ENCODE data around the gene FAM222A. TPM values are rescaled to one million over a fixed set of nuclear protein-coding genes. Genes with fewer than 3 reads are reported as not detected.

Gene FAM222A
- total RNA-seq, 1 experiment from 2014 or later = 2.8 TPM

DNA sequence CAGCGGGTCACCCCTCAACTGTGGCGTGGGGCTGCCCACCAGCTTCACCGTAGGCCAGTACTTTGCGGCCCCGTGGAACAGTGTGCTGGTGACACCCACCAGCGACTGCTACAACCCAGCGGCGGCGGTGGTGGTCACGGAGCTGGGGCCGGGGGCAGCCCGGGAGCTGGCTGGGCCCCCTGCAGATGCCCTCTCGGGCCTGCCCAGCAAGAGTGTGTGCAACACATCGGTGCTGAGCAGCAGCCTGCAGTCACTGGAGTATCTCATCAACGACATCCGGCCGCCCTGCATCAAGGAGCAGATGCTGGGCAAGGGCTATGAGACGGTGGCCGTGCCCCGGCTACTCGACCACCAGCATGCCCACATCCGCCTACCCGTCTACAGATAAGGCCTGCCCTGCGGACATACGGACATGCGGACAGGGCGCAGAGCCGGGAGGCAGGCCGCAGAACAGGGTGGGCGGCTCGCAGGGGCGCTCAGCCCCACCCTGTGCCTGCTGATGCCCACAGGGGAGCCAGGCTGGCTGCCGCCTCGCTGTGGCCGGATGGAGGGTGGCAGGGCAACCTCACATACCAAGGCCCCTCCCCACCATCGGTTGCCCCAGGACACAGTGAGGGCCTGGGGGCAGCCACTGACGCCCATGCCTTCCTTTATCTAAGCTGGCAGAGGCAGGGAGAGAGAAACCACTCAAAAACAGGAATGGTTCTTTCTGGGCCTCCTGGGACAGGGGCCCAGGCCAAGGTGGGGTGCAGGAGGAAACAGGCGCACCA is 55.5 kb downstream of the FAM222A start:
- no peaks in the 10 kb centered on the region for H3K4me1 ChIP-seq (ENCODE audit: insufficient read depth, low read length)
- H3K9me3 Mint-ChIP-seq = no peaks in the 10 kb centered on the region
- H3K9me3 ChIP-seq (ENCODE audit: control insufficient read depth, low read depth, low read length) = no peaks in the 10 kb centered on the region
- no peak overlapping the region for H4K5ac ChIP-seq (ENCODE audit: insufficient read length, low read depth, low read length)
- no peaks in the 10 kb centered on the region for H3K79me1 ChIP-seq (ENCODE audit: insufficient read depth, low read depth, low read length, poor library complexity, severe bottlenecking)
- peaks cover 17 to 20% of the 10 kb centered on the region in 2 experiments for H3K4me1 Mint-ChIP-seq
- no peak overlapping the region for H2BK120ac ChIP-seq (ENCODE audit: low read depth, low read length, poor library complexity, severe bottlenecking)
- DNase-seq = no peak
- no peak overlapping the region for H3K14ac ChIP-seq (ENCODE audit: insufficient read depth, low read length)
- H3K27ac Mint-ChIP-seq = peak overlapping the region in 1 of 3 experiments; percentile 27; a peak in 1 of 7 replicates
- no CpG with 5 or more reads among the region's 38 CpGs for WGBS (ENCODE audit: extremely low coverage, insufficient read length, low lambda C conversion rate)
- H3K4me3 Mint-ChIP-seq = no peak overlapping the region
- no peak overlapping the region for H3K18ac ChIP-seq (ENCODE audit: insufficient read length, low read depth, low read length)
- no peaks in the 10 kb centered on the region for H3K23me2 ChIP-seq (ENCODE audit: insufficient read length, low read depth, low read length, poor library complexity, severe bottlenecking)
- no peaks in the 10 kb centered on the region for H3K27me3 ChIP-seq (ENCODE audit: insufficient read depth, low read length)
- no peaks in the 10 kb centered on the region for H3K27me3 Mint-ChIP-seq (ENCODE audit: low read depth)
- H4K8ac ChIP-seq (replicated peaks; ENCODE audit: insufficient read length, low read depth, low read length) = no peak overlapping the region
- H2BK12ac ChIP-seq (ENCODE audit: insufficient read length, low read depth, low read length) = no peak overlapping the region
- no peak overlapping the region for H2BK5ac ChIP-seq (ENCODE audit: insufficient read length, low read length)
- TF ChIP-seq, protein P1, sequence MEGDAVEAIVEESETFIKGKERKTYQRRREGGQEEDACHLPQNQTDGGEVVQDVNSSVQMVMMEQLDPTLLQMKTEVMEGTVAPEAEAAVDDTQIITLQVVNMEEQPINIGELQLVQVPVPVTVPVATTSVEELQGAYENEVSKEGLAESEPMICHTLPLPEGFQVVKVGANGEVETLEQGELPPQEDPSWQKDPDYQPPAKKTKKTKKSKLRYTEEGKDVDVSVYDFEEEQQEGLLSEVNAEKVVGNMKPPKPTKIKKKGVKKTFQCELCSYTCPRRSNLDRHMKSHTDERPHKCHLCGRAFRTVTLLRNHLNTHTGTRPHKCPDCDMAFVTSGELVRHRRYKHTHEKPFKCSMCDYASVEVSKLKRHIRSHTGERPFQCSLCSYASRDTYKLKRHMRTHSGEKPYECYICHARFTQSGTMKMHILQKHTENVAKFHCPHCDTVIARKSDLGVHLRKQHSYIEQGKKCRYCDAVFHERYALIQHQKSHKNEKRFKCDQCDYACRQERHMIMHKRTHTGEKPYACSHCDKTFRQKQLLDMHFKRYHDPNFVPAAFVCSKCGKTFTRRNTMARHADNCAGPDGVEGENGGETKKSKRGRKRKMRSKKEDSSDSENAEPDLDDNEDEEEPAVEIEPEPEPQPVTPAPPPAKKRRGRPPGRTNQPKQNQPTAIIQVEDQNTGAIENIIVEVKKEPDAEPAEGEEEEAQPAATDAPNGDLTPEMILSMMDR (conservative IDR thresholded peaks at IDR 0.05) = no peak
- H3K79me2 ChIP-seq (ENCODE audit: insufficient read depth, low read length) = no peaks in the 10 kb centered on the region
- H3K36me3 Mint-ChIP-seq (ENCODE audit: insufficient read depth in 1 of 3, low read depth in 3 of 3) = no peaks in the 10 kb centered on the region
- H4K20me1 ChIP-seq (ENCODE audit: control insufficient read depth, insufficient read depth, insufficient read length) = no peaks in the 10 kb centered on the region
- no peak overlapping the region for H3K4me2 ChIP-seq (ENCODE audit: insufficient read depth, insufficient read length, low read length)
- H2AFZ ChIP-seq (ENCODE audit: low read length) = no peak overlapping the region
- no peak overlapping the region for H3K23ac ChIP-seq (ENCODE audit: insufficient read length, low read depth, low read length)
- no peak overlapping the region for H3K9ac ChIP-seq (ENCODE audit: extremely low read depth, insufficient read length, low read length)
- no peak overlapping the region for H3K27ac ChIP-seq (ENCODE audit: insufficient read length, low read depth, low read length)
- no peak overlapping the region for H4K91ac ChIP-seq (ENCODE audit: insufficient read length, low read depth, low read length)
- no peak overlapping the region for H3K56ac ChIP-seq (ENCODE audit: insufficient read length, low read depth, low read length)
- H3T11ph ChIP-seq (ENCODE audit: low read length) = no peak overlapping the region
- H3K4ac ChIP-seq (ENCODE audit: low read depth, low read length) = no peak overlapping the region
- H2BK15ac ChIP-seq (ENCODE audit: low read depth, low read length) = no peak overlapping the region
- H2BK20ac ChIP-seq (ENCODE audit: low read depth, low read length, poor library complexity, severe bottlenecking) = no peak overlapping the region
- H2AK5ac ChIP-seq (ENCODE audit: insufficient read length, low read length) = no peak overlapping the region

All from H9 (cell line).